ENCODE data around the gene ZBTB16.

GRCh38 chr11:114166362-114166761 is 106.9 kb downstream of the ZBTB16 start:
- TF ChIP-seq CTCF (IDR thresholded peaks at IDR 0.05) (no peak), POLR2A (IDR thresholded peaks at IDR 0.05) (no peak)

Measured in esophagus squamous epithelium (tissue), 4 donors.